ENCODE data around the gene XPR1.

GRCh38 chr1:180785291-180785690 is 153.5 kb downstream of the XPR1 start:
- TF ChIP-seq CTCF (IDR thresholded peaks at IDR 0.05) (no peak), POLR2A (IDR thresholded peaks at IDR 0.05) (no peak)

Measured in uterus (tissue), 2 donors.